NCI-H510A (cell line): ENCODE measurements around the gene OSBPL5.

Experiments used
- DNase-seq: peaks from one replicate; lab custom pipeline; 2025; lab: John Stamatoyannopoulos, UW

OSBPL5 gene

GRCh38 chr11:3163241-3163981 lies 1.7 kb downstream of the OSBPL5 start:
- DNase-seq: no peak

GRCh38 chr11:3162410-3163240 lies 2.5 kb downstream of the OSBPL5 start:
- no peak for DNase-seq

- DNase-seq: no peak
These were observed 3.2 kb downstream of the OSBPL5 start for GRCh38 chr11:3161720-3162409.

GRCh38 chr11:3161309-3161708 lies 3.8 kb downstream of the OSBPL5 start:
- DNase-seq: no peak

GRCh38 chr11:3160252-3161031 lies 4.7 kb downstream of the OSBPL5 start:
- DNase-seq: no peak

GRCh38 chr11:3159296-3160190 lies 5.6 kb downstream of the OSBPL5 start:
- DNase-seq: no peak

- no peak for DNase-seq
These were observed 6.3 kb downstream of the OSBPL5 start for GRCh38 chr11:3158821-3159220.

- no peak for DNase-seq
These were observed 6.9 kb downstream of the OSBPL5 start for GRCh38 chr11:3158131-3158591.

- no peak for DNase-seq
These were observed 7.6 kb downstream of the OSBPL5 start for GRCh38 chr11:3157381-3158130.

- DNase-seq: no peak
These were observed 8.3 kb downstream of the OSBPL5 start for GRCh38 chr11:3156661-3157311.

GRCh38 chr11:3156282-3156660 lies 8.8 kb downstream of the OSBPL5 start:
- no peak for DNase-seq

GRCh38 chr11:3155691-3156258 lies 9.3 kb downstream of the OSBPL5 start:
- DNase-seq: no peak

- DNase-seq: no peak
These were observed 9.9 kb downstream of the OSBPL5 start for GRCh38 chr11:3155216-3155615.

GRCh38 chr11:3154001-3154599 lies 11.0 kb downstream of the OSBPL5 start:
- DNase-seq: no peak

GRCh38 chr11:3153291-3153861 lies 11.7 kb downstream of the OSBPL5 start:
- DNase-seq: no peak

GRCh38 chr11:3152471-3153110 lies 12.5 kb downstream of the OSBPL5 start:
- DNase-seq: no peak

- DNase-seq: no peak
These were observed 14.4 kb downstream of the OSBPL5 start for GRCh38 chr11:3150726-3151125.

- no peak for DNase-seq
These were observed 15.3 kb downstream of the OSBPL5 start for GRCh38 chr11:3149852-3150188.
